ENCODE data around the gene MUC5B.

DNA sequence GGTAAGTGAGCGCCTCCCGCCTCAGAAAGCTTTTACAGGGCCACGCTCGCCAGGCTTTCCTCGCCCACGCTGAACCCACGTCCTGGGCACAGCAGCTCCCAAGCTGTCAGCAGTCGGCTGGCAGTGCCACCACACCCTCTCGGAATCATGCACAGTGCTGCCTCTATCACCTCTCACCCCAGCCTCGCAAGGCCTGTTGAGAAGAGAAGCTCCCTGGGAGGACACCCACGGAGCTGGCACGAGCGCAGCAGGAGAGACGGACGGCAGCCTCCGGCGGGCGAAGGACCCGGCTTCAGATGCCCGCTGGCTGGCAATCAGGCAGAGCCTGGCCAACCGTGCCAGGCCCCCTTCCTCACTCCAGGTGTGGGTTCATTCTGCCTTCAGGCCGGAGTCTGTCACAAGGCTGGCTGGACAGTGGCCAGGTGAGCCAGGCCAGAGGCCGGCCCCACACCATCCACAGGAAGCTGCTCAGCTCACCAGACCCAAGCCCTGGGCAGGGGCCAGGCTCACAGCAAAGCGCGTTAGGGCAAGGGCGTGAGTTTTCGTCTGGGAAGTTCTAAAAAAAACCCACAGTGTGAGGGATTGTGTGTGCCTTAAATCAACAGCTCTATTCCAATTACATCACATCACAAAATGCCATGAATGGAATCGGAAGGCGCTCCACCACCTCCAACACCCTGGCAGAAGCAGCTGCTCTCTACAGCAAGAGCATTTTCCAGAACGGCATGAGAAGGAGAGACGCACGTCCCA is 53.4 kb downstream of the MUC5B start:
- TF ChIP-seq EZH2 (IDR thresholded peaks at IDR 0.05; ENCODE audit: low read depth) = no peak
- TF ChIP-seq CTCF (conservative IDR thresholded peaks at IDR 0.05) = no peak

Data from PC-9 (cell line).